ENCODE results near the gene MEGF10.
"Not testable (repeated sequence)": the region's sequence is repeated elsewhere in the genome, so short reads cannot be mapped to it uniquely, and the experiment has no call there.

The MEGF10 gene

DNA sequence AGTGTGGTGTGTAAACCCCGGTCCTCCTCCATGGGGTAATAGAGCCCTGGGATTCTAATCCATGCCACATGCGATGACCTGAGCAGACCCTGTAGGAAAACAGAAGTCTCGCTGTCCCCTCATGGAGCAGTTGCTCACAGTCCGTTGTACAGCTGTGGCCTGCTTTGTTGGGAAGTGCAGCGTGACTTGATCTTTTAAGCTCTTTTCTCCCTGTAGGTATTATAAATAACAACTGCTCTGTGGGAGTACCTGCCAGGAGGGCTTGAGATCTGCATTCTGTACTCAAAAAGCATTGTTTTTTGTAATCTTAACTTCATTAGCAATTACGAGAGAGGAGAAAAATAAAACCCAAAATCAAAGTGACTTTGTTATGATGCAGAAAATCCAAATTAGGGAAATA lies 17.3 kb downstream of the MEGF10 start:
- TF ChIP-seq, protein P1, sequence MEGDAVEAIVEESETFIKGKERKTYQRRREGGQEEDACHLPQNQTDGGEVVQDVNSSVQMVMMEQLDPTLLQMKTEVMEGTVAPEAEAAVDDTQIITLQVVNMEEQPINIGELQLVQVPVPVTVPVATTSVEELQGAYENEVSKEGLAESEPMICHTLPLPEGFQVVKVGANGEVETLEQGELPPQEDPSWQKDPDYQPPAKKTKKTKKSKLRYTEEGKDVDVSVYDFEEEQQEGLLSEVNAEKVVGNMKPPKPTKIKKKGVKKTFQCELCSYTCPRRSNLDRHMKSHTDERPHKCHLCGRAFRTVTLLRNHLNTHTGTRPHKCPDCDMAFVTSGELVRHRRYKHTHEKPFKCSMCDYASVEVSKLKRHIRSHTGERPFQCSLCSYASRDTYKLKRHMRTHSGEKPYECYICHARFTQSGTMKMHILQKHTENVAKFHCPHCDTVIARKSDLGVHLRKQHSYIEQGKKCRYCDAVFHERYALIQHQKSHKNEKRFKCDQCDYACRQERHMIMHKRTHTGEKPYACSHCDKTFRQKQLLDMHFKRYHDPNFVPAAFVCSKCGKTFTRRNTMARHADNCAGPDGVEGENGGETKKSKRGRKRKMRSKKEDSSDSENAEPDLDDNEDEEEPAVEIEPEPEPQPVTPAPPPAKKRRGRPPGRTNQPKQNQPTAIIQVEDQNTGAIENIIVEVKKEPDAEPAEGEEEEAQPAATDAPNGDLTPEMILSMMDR (IDR thresholded peaks at IDR 0.05; ENCODE audit: low read depth, low read length, missing control alignments) = no peak
- no peak overlapping the region for H3K4me3 ChIP-seq (ENCODE audit: low read depth, low read length)
- no peak for DNase-seq (ENCODE audit: low read depth)

DNA sequence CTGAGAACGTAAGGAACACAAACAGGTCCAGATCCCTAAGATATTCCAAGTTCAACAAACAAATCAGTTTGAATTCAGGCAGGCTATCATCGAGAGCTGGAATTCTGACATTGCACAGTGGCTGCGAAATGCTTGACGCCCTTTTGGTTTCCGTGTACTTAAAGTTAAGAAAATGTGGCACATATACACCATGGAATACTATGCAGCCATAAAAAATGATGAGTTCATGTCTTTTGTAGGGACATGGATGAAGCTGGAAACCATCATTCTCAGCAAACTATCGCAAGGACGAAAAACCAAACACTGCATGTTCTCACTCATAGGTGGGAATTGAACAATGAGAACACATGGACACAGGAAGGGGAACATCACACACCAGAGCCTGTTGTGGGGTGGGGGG lies 17.7 kb downstream of the MEGF10 start:
- not testable (repeated sequence) for H3K4me3 ChIP-seq (ENCODE audit: low read depth, low read length); DNase-seq (ENCODE audit: low read depth)

DNA sequence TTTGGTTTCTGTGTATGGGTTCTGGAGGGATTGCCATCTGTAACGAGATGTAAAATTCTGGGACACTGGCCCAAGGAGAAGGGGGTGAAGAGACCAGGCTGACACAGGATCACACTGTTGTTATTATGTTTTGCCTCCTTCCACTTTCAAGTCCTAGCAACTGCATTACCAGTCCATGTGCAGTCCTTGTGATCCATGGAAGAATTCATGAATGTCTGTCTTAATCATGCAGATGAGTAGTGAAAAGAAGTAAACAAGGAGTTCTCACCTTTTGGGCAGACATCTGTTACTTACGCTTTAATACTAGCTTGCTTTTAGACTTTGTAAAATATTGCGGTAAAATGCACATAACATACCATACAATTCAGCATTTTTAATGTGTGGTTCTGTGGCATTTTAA lies 18.3 kb downstream of the MEGF10 start:
- TF ChIP-seq, protein P1 (IDR thresholded peaks at IDR 0.05; ENCODE audit: low read depth, low read length, missing control alignments) = no peak
- DNase-seq (ENCODE audit: low read depth) = no peak
- no peak overlapping the region for H3K4me3 ChIP-seq (ENCODE audit: low read depth, low read length)

DNA sequence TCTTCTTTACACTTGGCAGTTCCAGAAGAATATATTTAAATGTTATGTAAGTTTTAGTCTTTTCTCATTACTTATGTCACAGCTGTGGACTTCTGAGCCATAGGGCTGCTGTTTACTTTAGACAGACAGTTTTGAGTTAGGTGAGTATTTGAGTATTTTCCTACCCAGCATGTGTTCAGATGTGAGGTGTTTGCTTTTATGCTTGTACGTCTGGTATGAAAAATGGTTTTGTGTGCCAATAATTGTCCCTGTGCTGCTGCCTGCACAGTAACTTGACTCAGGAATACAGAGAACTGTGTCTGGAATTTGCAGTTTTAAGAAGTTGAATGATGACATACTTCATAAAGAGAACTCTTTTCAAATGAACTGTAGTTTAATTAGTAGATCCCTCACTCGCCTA lies 20.8 kb downstream of the MEGF10 start:
- no peak for DNase-seq (ENCODE audit: low read depth)
- TF ChIP-seq, protein P1 (IDR thresholded peaks at IDR 0.05; ENCODE audit: low read depth, low read length, missing control alignments) = no peak
- H3K4me3 ChIP-seq (ENCODE audit: low read depth, low read length) = no peak overlapping the region

DNA sequence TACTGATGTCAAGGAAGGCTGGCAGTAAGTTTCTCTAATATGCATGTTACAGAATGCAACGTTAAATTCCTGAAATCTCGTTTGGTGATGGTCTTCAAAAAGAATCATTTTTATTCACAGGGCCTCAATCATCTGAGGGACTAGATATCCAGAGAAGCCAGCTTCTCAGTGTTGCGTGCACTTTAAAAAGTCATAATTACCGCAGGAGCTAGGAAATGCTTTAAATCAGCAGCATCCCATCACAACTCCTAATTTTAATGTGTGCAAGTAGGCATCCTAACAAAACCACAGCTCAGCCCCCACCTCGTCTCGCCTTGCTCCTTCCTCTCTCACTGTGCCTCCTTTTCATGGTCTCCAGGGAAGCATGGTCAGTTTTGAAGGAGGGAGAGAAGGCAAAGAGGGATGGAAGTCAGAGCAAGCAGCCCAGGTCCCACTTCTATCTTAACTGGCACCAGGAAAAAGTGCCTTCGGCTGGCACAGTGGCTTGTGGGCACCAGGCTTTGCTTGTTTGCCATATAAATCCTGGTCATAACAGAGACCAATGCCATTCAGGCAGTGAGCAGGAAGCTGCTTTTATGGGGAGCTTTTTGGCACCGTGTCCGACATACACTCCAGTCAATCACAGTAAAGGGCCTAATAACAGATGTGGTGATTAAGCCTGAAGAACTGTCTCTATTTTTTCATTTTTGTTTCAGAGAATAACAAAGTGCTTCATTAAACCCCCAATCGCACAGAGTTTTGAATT lies 21.4 kb downstream of the MEGF10 start:
- DNase-seq (ENCODE audit: low read depth) = no peak
- no peak overlapping the region for H3K4me3 ChIP-seq (ENCODE audit: low read depth, low read length)
- TF ChIP-seq, protein P1 (IDR thresholded peaks at IDR 0.05; ENCODE audit: low read depth, low read length, missing control alignments) = no peak

DNA sequence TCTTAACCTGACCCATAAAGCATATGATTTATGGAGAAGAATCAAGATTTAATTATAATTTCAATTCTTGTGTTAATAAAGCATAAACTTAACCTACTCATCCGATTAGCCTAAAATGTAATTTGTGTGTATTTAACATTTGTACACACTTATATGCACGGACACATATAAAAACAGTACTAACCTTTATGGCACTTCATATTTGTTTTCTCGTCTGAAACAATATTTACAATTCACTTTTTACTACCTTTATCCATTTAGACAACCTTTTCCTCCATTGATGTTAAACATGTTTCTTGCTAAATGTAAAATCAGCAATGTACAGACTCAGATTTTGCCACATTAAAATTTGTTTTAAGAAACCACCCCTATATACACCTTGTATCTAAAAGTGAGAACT lies 22.8 kb downstream of the MEGF10 start:
- TF ChIP-seq, protein P1 (IDR thresholded peaks at IDR 0.05; ENCODE audit: low read depth, low read length, missing control alignments) = no peak
- no peak overlapping the region for H3K4me3 ChIP-seq (ENCODE audit: low read depth, low read length)
- DNase-seq (ENCODE audit: low read depth) = no peak

DNA sequence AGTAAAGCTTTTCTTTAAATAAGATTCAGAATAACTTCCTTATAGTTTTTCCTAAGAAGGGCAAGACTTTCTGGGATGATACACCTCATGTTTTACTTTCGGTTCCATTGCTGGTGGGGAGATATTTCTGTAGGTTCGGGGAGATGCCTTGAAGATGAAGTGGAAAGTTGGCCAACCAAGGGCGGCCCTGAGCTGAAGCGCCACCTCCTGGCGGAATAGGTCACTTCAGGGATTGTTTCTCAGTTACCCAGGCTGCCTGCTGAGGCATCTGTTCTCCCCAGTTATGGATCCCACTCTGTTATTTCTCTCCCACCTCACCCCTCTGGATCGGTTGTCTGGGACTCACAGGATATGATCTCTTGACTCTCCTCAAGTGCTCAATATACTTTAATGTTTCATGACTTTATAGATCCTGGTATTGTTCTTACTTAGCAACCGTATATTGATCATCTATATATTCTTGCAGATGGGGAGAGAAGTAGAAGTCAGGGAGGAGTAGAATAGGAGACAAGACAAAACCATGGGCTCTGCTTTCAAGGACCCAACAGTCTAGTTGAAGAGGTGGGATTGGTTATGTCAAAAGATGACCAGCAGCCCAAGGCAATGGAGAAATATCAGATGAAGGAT lies 23.4 kb downstream of the MEGF10 start:
- H3K4me3 ChIP-seq (ENCODE audit: low read depth, low read length) = no peak overlapping the region
- no peak for DNase-seq (ENCODE audit: low read depth)
- TF ChIP-seq, protein P1 (IDR thresholded peaks at IDR 0.05; ENCODE audit: low read depth, low read length, missing control alignments) = peak; percentile 92
